ENCODE results near the gene DBNDD1.

The DBNDD1 gene

GRCh38 chr16:90037276-90037675 is 18.0 kb upstream of the DBNDD1 start:
- Histone ChIP-seq H3K36me3 (ENCODE audit: control insufficient read depth in 2 of 2, insufficient read depth in 1 of 2, low read length in 2 of 2) (peaks cover 4 to 87% of the 10 kb centered on the region in 2 experiments; a peak in 2 of 3 replicates), H3K4me3 (ENCODE audit: low read depth, low read length) (no peak overlapping the region), H3K9me3 (ENCODE audit: control insufficient read depth, insufficient read depth, low read depth, low read length) (no peaks in the 10 kb centered on the region), H3K27ac (ENCODE audit: extremely low read depth, low read depth, low read length) (no peak overlapping the region), H3K4me1 (ENCODE audit: control insufficient read depth, insufficient read depth, low read length) (no peaks in the 10 kb centered on the region)
- POLR2A ChIA-PET = interaction anchor here (1.0 kb wide), 1 partner anchor 11 kb away, joined by 3 read pairs; no protein-coding TSS in a partner anchor
- CTCF ChIA-PET = interaction anchor here (0.6 to 1.8 kb wide), 2 partner anchors 19 to 45 kb away, joined by 4 to 5 read pairs; no protein-coding TSS in a partner anchor
- TF ChIP-seq ZNF335 (tag by site-specific recombination; conservative IDR thresholded peaks at IDR 0.05) (no peak), ZNF791 (tag by site-specific recombination; IDR thresholded peaks at IDR 0.05) (no peak), ZFHX2 (tag by site-specific recombination; conservative IDR thresholded peaks at IDR 0.05) (no peak), ZNF610 (tag by site-specific recombination; IDR thresholded peaks at IDR 0.05; ENCODE audit: borderline replicate concordance) (no peak), FEZF1 (tag by site-specific recombination; IDR thresholded peaks at IDR 0.05) (no peak), PRDM6 (tag by site-specific recombination; IDR thresholded peaks at IDR 0.05) (no peak), ZNF529 (tag by site-specific recombination; IDR thresholded peaks at IDR 0.05; ENCODE audit: insufficient replicate concordance) (no peak), ZNF747 (tag by site-specific recombination; IDR thresholded peaks at IDR 0.05) (no peak), ZNF202 (tag by site-specific recombination; IDR thresholded peaks at IDR 0.05; ENCODE audit: borderline replicate concordance) (no peak), ZNF549 (tag by site-specific recombination; IDR thresholded peaks at IDR 0.05) (no peak), ZNF76 (tag by site-specific recombination; IDR thresholded peaks at IDR 0.05; ENCODE audit: borderline replicate concordance, low read depth) (no peak), ZNF114 (tag by site-specific recombination; IDR thresholded peaks at IDR 0.05) (no peak)
- TF ChIP-seq, protein P1, sequence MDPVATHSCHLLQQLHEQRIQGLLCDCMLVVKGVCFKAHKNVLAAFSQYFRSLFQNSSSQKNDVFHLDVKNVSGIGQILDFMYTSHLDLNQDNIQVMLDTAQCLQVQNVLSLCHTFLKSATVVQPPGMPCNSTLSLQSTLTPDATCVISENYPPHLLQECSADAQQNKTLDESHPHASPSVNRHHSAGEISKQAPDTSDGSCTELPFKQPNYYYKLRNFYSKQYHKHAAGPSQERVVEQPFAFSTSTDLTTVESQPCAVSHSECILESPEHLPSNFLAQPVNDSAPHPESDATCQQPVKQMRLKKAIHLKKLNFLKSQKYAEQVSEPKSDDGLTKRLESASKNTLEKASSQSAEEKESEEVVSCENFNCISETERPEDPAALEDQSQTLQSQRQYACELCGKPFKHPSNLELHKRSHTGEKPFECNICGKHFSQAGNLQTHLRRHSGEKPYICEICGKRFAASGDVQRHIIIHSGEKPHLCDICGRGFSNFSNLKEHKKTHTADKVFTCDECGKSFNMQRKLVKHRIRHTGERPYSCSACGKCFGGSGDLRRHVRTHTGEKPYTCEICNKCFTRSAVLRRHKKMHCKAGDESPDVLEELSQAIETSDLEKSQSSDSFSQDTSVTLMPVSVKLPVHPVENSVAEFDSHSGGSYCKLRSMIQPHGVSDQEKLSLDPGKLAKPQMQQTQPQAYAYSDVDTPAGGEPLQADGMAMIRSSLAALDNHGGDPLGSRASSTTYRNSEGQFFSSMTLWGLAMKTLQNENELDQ (tag by site-specific recombination; IDR thresholded peaks at IDR 0.05; ENCODE audit: low read depth) = no peak
- TF ChIP-seq, protein P2, sequence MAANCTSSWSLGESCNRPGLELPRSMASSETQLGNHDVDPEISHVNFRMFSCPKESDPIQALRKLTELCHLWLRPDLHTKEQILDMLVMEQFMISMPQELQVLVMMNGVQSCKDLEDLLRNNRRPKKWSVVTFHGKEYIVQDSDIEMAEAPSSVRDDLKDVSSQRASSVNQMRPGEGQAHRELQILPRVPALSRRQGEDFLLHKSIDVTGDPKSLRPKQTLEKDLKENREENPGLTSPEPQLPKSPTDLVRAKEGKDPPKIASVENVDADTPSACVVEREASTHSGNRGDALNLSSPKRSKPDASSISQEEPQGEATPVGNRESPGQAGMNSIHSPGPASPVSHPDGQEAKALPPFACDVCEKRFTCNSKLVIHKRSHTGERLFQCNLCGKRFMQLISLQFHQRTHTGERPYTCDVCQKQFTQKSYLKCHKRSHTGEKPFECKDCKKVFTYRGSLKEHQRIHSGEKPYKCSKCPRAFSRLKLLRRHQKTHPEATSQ (tag by site-specific recombination; IDR thresholded peaks at IDR 0.05) = no peak
- TF ChIP-seq, protein P3, sequence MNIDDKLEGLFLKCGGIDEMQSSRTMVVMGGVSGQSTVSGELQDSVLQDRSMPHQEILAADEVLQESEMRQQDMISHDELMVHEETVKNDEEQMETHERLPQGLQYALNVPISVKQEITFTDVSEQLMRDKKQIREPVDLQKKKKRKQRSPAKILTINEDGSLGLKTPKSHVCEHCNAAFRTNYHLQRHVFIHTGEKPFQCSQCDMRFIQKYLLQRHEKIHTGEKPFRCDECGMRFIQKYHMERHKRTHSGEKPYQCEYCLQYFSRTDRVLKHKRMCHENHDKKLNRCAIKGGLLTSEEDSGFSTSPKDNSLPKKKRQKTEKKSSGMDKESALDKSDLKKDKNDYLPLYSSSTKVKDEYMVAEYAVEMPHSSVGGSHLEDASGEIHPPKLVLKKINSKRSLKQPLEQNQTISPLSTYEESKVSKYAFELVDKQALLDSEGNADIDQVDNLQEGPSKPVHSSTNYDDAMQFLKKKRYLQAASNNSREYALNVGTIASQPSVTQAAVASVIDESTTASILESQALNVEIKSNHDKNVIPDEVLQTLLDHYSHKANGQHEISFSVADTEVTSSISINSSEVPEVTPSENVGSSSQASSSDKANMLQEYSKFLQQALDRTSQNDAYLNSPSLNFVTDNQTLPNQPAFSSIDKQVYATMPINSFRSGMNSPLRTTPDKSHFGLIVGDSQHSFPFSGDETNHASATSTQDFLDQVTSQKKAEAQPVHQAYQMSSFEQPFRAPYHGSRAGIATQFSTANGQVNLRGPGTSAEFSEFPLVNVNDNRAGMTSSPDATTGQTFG (tag by site-specific recombination; IDR thresholded peaks at IDR 0.05; ENCODE audit: borderline replicate concordance) = no peak
- TF ChIP-seq, protein P4, sequence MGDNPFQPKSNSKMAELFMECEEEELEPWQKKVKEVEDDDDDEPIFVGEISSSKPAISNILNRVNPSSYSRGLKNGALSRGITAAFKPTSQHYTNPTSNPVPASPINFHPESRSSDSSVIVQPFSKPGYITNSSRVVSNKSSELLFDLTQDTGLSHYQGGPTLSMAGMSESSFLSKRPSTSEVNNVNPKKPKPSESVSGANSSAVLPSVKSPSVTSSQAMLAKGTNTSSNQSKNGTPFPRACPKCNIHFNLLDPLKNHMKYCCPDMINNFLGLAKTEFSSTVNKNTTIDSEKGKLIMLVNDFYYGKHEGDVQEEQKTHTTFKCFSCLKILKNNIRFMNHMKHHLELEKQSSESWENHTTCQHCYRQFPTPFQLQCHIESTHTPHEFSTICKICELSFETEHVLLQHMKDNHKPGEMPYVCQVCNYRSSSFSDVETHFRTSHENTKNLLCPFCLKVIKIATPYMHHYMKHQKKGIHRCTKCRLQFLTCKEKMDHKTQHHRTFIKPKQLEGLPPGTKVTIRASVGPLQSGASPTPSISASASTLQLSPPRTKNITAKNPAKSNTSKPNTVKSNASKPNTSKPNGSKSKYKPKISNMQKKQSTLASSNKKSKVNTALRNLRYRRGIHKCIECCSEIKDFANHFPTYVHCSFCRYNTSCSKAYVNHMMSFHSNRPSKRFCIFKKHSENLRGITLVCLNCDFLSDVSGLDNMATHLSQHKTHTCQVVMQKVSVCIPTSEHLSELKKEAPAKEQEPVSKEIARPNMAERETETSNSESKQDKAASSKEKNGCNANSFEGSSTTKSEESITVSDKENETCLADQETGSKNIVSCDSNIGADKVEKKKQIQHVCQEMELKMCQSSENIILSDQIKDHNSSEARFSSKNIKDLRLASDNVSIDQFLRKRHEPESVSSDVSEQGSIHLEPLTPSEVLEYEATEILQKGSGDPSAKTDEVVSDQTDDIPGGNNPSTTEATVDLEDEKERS (tag by site-specific recombination; IDR thresholded peaks at IDR 0.05) = no peak

Data from HEK293 (cell line).